Stimulated activated CD4-positive, alpha-beta T cell treated with anti-CD3 and anti-CD28 coated beads, Interleukin-2, amount 100 ng/mL, for 4 hours (primary cell): ENCODE data around the gene POLDIP2.

Experiments used
- DNase-seq: peaks from one replicate; pipeline ENCODE4 v3.0.0-alpha.2; 2020; ENCODE audit warnings: low read depth

POLDIP2 gene

GRCh38 chr17:28357061-28357900, at the start of gene POLDIP2:
Gene POLDIP2, minus strand, starts transcription at chr17:28357527. Its CDS starts 79 bp downstream, at chr17:28357448.
- DNase-seq = peak; percentile 91

DNA sequence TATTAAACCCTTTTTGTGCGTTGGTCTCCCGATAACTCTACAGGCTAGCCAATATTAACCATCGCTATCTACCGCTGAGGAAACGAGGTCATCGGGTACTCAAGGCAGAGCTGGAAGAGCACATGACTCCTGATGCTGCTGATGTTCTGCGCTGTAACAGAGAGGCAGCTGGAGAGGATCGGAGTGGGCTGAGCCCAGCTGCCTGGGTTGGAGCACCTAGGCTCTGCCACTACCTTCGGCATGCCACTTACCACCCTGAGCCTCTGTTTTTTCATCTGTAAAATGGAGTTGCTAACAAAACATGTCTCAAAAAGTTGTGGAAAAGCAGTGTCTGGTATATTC, 49.1 kb upstream of the POLDIP2 start:
- DNase-seq = no peak

GRCh38 chr17:28405632-28406472, 48.5 kb upstream of the POLDIP2 start, which contains the start of gene SLC46A1:
Gene SLC46A1, minus strand, starts transcription at chr17:28406212. Its CDS starts 98 bp downstream, at chr17:28406114.
- peak; percentile 30 for DNase-seq

GRCh38 chr17:28404812-28405570, 47.7 kb upstream of the POLDIP2 start:
- DNase-seq = no peak

GRCh38 chr17:28404461-28404811, 47.1 kb upstream of the POLDIP2 start:
- DNase-seq = no peak

DNA sequence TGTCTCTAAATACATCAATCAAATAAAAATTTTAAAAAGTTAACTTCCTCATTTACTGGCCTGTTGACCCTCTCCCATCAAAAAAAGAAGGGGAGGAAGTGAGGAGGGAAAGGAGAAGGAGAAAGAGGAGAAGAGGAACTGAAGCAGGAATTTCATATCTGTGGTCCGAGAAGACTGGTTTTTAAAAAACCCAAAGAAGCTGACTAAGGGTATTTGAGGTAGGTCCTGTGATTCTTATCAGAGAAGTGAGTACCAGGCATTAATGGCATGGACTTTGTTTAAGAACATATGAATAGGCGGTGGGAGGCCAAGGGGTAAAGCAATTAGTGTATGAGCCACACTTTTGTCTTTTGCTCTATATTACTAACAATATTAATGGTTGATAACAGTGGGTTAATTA, 46.7 kb upstream of the POLDIP2 start:
- DNase-seq = no peak

GRCh38 chr17:28402844-28403243, 45.5 kb upstream of the POLDIP2 start:
- DNase-seq = no peak

- no peak for DNase-seq
Observed at GRCh38 chr17:28402224-28402630, 44.9 kb upstream of the POLDIP2 start.

- DNase-seq = no peak
Observed at GRCh38 chr17:28399808-28400207, 42.5 kb upstream of the POLDIP2 start.

DNA sequence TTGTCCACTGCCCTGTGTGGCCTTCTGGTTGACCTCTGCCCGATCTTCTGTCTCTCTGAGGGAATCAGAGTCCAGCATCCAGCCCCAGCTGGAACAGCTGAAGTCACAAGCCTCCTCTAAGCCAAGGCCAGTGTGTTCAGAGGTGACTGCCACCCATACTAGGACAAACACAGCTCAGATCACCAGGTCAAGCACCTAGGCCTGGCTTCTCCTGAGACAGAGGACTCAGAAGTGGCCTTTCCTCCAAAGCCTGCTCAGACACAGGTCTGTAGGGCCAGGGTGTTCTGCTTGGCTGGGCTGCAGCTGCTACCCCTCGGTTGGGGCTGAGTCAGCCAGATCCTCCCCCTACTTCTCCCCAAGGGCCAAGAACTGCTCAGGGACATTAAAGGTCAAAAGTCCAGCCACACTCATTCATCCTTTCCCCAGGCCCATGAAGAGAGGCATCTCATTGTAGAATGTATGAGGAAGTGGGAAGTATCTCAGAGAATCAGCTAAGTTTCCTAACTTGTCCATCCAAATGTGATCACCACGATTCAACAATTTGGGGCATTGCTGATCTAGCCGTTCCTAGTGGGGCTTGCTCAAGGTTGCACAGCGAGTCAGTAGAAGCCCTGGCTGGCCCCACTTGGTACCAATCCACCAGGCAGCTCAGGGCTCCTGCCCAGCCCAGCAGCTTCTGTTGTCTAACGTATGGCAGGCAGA, 41.1 kb upstream of the POLDIP2 start:
- DNase-seq = no peak

DNA sequence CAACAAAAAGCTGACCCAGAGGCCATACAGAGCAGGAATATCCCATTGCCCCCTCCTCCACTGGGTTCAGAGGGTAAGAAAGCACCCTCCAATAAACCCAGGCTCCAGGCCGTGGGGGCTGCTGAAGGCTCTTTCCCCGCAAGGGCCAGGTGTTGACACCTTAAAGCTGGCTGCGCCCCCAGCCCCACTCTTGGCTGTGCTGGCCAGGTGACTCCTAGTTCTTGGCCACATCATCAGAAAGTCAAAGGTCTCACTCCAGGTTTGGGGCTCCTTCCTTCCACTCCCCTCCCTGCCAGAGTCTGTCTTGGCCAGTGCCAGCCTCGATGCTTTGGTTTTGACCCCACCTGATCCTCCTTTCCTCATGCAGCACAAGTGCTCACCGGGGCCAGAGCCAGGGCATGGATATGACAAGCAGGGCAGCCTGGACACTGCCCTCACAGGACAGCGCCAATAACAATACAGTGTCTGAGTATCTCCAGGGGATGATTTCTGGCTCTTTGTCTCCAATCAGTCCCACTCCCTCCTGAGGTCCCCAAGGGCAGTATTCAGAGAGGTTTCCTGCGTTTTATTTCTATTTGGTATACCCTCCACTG, 40.5 kb upstream of the POLDIP2 start:
- DNase-seq = no peak

GRCh38 chr17:28397275-28397674, 39.9 kb upstream of the POLDIP2 start:
- no peak for DNase-seq

GRCh38 chr17:28396635-28397239, 39.4 kb upstream of the POLDIP2 start:
- DNase-seq = no peak

- no peak for DNase-seq
Observed at GRCh38 chr17:28395968-28396367, 38.6 kb upstream of the POLDIP2 start.

DNA sequence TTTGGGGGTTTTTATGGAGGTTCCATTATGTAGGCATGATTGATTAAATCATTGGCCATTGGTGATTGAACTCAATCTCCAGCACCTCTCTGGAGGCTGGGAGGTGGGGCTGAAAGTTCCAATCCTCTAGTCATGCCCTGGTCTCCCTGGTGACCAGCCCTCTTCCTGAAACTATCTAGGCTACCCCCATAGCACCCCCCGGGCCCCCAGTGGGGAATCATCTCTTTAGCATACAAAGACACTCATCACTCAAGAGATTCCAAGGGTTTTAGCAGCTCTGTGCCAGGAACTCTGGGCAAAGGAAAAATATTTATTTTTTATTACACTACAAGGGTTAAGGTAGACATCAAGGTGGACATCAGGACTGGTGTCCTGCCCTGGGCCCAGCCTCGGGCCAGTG, 38.1 kb upstream of the POLDIP2 start:
- DNase-seq = no peak

- DNase-seq = no peak
Observed at GRCh38 chr17:28394337-28395116, 37.2 kb upstream of the POLDIP2 start.

DNA sequence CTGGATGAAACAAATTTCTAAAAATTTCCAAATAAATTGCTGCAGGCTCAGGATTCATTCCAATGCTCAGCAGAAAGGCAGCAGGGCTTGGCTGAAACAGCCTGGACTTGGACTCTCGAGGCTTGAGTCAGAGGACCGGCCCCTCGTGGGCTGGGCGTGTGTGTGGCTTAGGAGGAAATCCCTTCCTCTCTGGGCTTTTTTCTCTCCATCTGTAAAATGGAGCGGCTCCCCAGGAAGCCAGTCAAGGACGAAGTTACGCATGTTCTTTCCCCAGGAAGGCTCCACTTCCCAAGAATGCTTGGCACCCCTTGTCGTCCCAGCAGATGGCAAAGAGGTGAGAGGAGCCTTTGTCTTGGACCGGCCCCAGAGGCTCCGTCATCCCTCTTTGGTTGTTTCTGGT, 35.2 kb upstream of the POLDIP2 start:
- no peak for DNase-seq

DNA sequence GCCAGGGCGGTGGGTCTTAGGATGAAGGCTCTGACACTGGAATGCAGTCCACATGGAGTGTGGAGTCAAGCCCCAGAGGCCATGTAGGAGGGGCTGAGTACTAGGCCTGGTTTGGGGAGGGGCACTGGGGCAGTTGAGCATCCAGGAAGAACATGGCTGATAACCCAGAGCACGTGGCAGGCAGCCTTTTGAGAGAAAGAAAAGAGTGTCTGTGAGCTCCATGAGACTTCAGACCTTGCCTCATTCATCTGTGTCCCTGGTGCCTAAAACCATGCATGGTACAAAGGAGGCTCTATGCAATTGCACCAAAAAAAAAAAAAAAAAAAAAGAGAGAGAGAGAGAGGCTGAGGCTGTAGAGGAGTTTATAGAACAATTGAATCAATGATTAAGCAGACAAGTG, 34.1 kb upstream of the POLDIP2 start:
- DNase-seq = no peak

- no peak for DNase-seq
Observed at GRCh38 chr17:28390984-28391383, 33.7 kb upstream of the POLDIP2 start.

GRCh38 chr17:28390563-28390962, 33.2 kb upstream of the POLDIP2 start:
- no peak for DNase-seq
